HepG2 (cell line): ENCODE measurements around the gene CCN6. TPM values are rescaled to one million over a fixed set of nuclear protein-coding genes. Genes with fewer than 3 reads are reported as not detected.

Experiments used
- ATAC-seq: fragments of 200-7000 bp; cut with Tn5 transposase; 3 replicates; pipeline ENCODE4 v1.9.1; 2020; ENCODE audit warnings: mild to moderate bottlenecking, moderate library complexity
- BruUV-seq: library from RNA; stranded (reverse); fragments of 400-500 nt; replicated peaks from 2 replicates; lab custom pipeline; 2021; lab: Mats Ljungman, UMichigan
- CTCF ChIA-PET: fragments of 300-600 bp; formaldehyde crosslinking; extraction: SDS; loops from one replicate; lab custom pipeline; 2021; ENCODE audit warnings: low total read pairs, inconsistent platforms, low intra/inter-chr PET ratio; lab: Yijun Ruan, JAX
- POLR2A ChIA-PET: fragments of 350-600 bp; sonication (Branson Sonifier 250); formaldehyde crosslinking; loops from one replicate; lab custom pipeline; 2020; ENCODE audit warnings: antibody characterized with exemption, inconsistent platforms; lab: Yijun Ruan, JAX
- DNase-seq: peaks from one replicate; pipeline ENCODE4 v3.0.0-alpha.2; 2015; ENCODE audit warnings: low spot score
- FAIRE-seq: peaks from 3 replicates; lab custom pipeline; 2011; peaks lifted over from hg19 to GRCh38; lab: Jason Lieb, UNC
- H2AFZ ChIP-seq: one replicate; pipeline ENCODE4 v1.6.1; 2011; ENCODE audit warnings: low read length, inconsistent platforms
- H3K27ac ChIP-seq: fragments of 300-600 bp; 3 replicates; pipeline ENCODE4 v1.8.0; 2011; ENCODE audit warnings: mixed run types, mild to moderate bottlenecking, mixed read lengths, low read length, inconsistent platforms; ENCODE audit not compliant: insufficient read depth; ENCODE audit errors: extremely low read length
- H3K27me3 ChIP-seq, 2 experiments: fragments of 200-600 bp in 1 of 2; 2 replicates in 1 of 2; 3 replicates in 1 of 2; pipeline versions ENCODE4 v1.6.0 to v1.8.0; 2011; ENCODE audit warnings: low read length in 2 of 2, mild to moderate bottlenecking in 2 of 2, moderate library complexity in 2 of 2, inconsistent platforms in 1 of 2; ENCODE audit not compliant: insufficient read depth in 2 of 2, control insufficient read depth in 1 of 2
- H3K36me3 ChIP-seq, 2 experiments: fragments of 200-600 bp in 1 of 2; replicated peaks in 1 of 2; 2 replicates in 1 of 2; 3 replicates in 1 of 2; pipeline versions ENCODE4 v1.5.1 to v1.8.0; 2011; ENCODE audit warnings: low read length in 2 of 2, inconsistent platforms in 1 of 2; ENCODE audit not compliant: insufficient read depth in 2 of 2, control insufficient read depth in 1 of 2
- H3K4me1 ChIP-seq: 2 replicates; pipeline ENCODE4 v1.5.1; 2012; ENCODE audit warnings: low read length, inconsistent platforms; ENCODE audit not compliant: insufficient read depth
- H3K4me2 ChIP-seq: 2 replicates; pipeline ENCODE4 v1.6.0; 2011; ENCODE audit warnings: low read depth, low read length, inconsistent platforms
- H3K4me3 ChIP-seq, 3 experiments: fragments of 200-600 bp in 1 of 3; sonication (generic), shearing (Covaris generic) in 1 of 3; replicated peaks in 1 of 3; 2 replicates each; pipeline ENCODE4 v1.5.1; 2011 to 2016; ENCODE audit warnings: low read length in 3 of 3, inconsistent platforms in 2 of 3, low read depth in 2 of 3, mild to moderate bottlenecking in 2 of 3, control low read depth in 1 of 3, mixed read lengths in 1 of 3; ENCODE audit not compliant: insufficient read depth in 1 of 3
- H3K79me2 ChIP-seq: one replicate; pipeline ENCODE4 v1.6.1; 2011; ENCODE audit warnings: low read length, inconsistent platforms; ENCODE audit not compliant: insufficient read depth
- H3K9ac ChIP-seq: 2 replicates; pipeline ENCODE4 v1.6.0; 2011; ENCODE audit warnings: mild to moderate bottlenecking, low read depth, low read length, inconsistent platforms; ENCODE audit not compliant: insufficient read depth
- H3K9me3 ChIP-seq: 2 replicates; pipeline ENCODE4 v1.5.1; 2012; ENCODE audit warnings: mild to moderate bottlenecking, low read length
- H4K20me1 ChIP-seq: 2 replicates; pipeline ENCODE4 v1.6.0; 2011; ENCODE audit warnings: inconsistent platforms, mild to moderate bottlenecking, low read length, moderate library complexity; ENCODE audit not compliant: insufficient read depth
- CENPX ChIP-seq: sonication (generic); formaldehyde crosslinking; IDR thresholded peaks from 2 replicates; pipeline ENCODE4 v1.9.0; 2021; ENCODE audit warnings: mild to moderate bottlenecking, missing genetic modification reagents, moderate library complexity
- ELF4 ChIP-seq: sonication (generic); formaldehyde crosslinking; IDR thresholded peaks from 2 replicates; pipeline ENCODE4 v1.5.0; 2020; ENCODE audit warnings: missing genetic modification reagents, mild to moderate bottlenecking, moderate library complexity, borderline replicate concordance
- FOXP1 ChIP-seq, 2 experiments: fragments of 450-650 bp in 1 of 2; IDR thresholded peaks; 2 replicates each; pipeline ENCODE4 v1.6.1; 2017 to 2018; ENCODE audit warnings: antibody characterized with exemption in 1 of 2
- PCBP2 ChIP-seq: fragments of 200-400 bp; formaldehyde crosslinking; optimal IDR thresholded peaks from 2 replicates; pipeline ENCODE3; 2018; ENCODE audit warnings: low read length, low read depth; ENCODE audit not compliant: poor library complexity, severe bottlenecking
- PRDM10 ChIP-seq: sonication (generic); formaldehyde crosslinking; IDR thresholded peaks from 2 replicates; pipeline ENCODE4 v1.4.0; 2020; ENCODE audit warnings: low read depth, missing genetic modification reagents
- SMARCE1 ChIP-seq: fragments of 450-650 bp; IDR thresholded peaks from 2 replicates; pipeline ENCODE4 v1.6.1; 2017; ENCODE audit warnings: borderline replicate concordance
- SOX5 ChIP-seq: IDR thresholded peaks from 2 replicates; pipeline ENCODE4 v1.6.1; 2016; ENCODE audit warnings: borderline replicate concordance
- YEATS4 ChIP-seq: sonication (generic); formaldehyde crosslinking; IDR thresholded peaks from 2 replicates; pipeline ENCODE4 v1.4.0; 2020; ENCODE audit warnings: missing genetic modification reagents, borderline replicate concordance
- ZBTB25 ChIP-seq: IDR thresholded peaks from 2 replicates; pipeline ENCODE4 v1.6.1; 2018; ENCODE audit warnings: missing genetic modification reagents
- ZBTB34 ChIP-seq: sonication (generic); formaldehyde crosslinking; IDR thresholded peaks from 2 replicates; pipeline ENCODE4 v1.8.0; 2022; ENCODE audit warnings: mild to moderate bottlenecking, missing genetic modification reagents
- ZNF260 ChIP-seq: sonication (generic); formaldehyde crosslinking; IDR thresholded peaks from 2 replicates; pipeline ENCODE4 v1.4.0; 2020; ENCODE audit warnings: missing genetic modification reagents, low read depth, mild to moderate bottlenecking, borderline replicate concordance
- ZNF446 ChIP-seq: sonication (generic); formaldehyde crosslinking; IDR thresholded peaks from 2 replicates; pipeline ENCODE4 v1.5.0; 2020; ENCODE audit warnings: mild to moderate bottlenecking, missing genetic modification reagents
- ZNF556 ChIP-seq: sonication (generic); formaldehyde crosslinking; IDR thresholded peaks from 2 replicates; pipeline ENCODE4 v1.4.0; 2020; ENCODE audit warnings: mild to moderate bottlenecking, missing genetic modification reagents, borderline replicate concordance
- ZNF782 ChIP-seq: sonication (generic); formaldehyde crosslinking; IDR thresholded peaks from 2 replicates; pipeline ENCODE4 v1.4.0; 2020; ENCODE audit warnings: missing genetic modification reagents, mild to moderate bottlenecking, borderline replicate concordance
- WGBS: methylation state at CpG from one replicate; pipeline ENCODE4 v1.1.6; 2017; ENCODE audit warnings: low lambda C conversion rate; 5-methylcytosine and 5-hydroxymethylcytosine counted together
- in situ Hi-C: cut with HindIII; loops from 2 replicates; pipeline ENCODE4 v1.10.0; 2017; ENCODE audit warnings: low pct_unique_long_range_greater_than_20kb; ENCODE audit not compliant: extremely low pct_ligation_motif_present
- intact Hi-C: fragments of 100-400 bp; cut with micrococcal nuclease; formaldehyde crosslinking; loops from one replicate; pipeline ENCODE4 v1.10.0; 2022; ENCODE audit not compliant: unreplicated experiment
- polyA plus RNA-seq, 8 experiments: library from polyadenylated mRNA; depleted of rRNA in 3 of 8; stranded (reverse) in 7 of 8; unstranded in 1 of 8; fragments of >200 nt; fragmentation: Illumina TruSeq in 4 of 8; extraction: Trizol in 4 of 8; gene quantifications; 2 replicates each; pipeline versions ENCODE4 v1.2.1 to v1.2.3, GENCODE V29; 2011 to 2016; ENCODE audit warnings: low read depth in 4 of 8, missing spikeins in 1 of 8, mixed read lengths in 1 of 8; ENCODE audit not compliant: insufficient read depth in 1 of 8
- total RNA-seq, 5 experiments: library from RNA; depleted of rRNA; stranded (reverse); fragments of >200 nt; fragmentation: Illumina TruSeq; extraction: Trizol; gene quantifications; 2 replicates each; pipeline ENCODE4 v1.2.3, GENCODE V29; 2016; ENCODE audit warnings: low read depth in 1 of 5

Gene CCN6
- total and polyA plus RNA-seq, 2 of the 13 experiments (the other 11 are each of a cell fraction or from before 2014, with no cell fraction given): not detected

GRCh38 chr6:112096901-112097300 is 43.0 kb downstream of the CCN6 start (continued):
- TF ChIP-seq PRDM10 (CRISPR knock-in tag): no peak
- TF ChIP-seq, all 625 proteins: peak for 0

- Histone ChIP-seq H3K4me3 (no peak overlapping the region), H3K79me2 (no peaks in the 10 kb centered on the region), H3K27me3 (no peaks in the 10 kb centered on the region), H3K36me3 (no peaks in the 10 kb centered on the region), H2AFZ (no peak overlapping the region), H4K20me1 (no peaks in the 10 kb centered on the region; the same call in 1 of the 2 replicates), H3K4me2 (no peak overlapping the region), H3K4me1 (no peaks in the 10 kb centered on the region), H3K9me3 (no peaks in the 10 kb centered on the region), H3K9ac (no peak overlapping the region), H3K27ac (no peak overlapping the region)
- intact Hi-C loops (no loop called here), in situ Hi-C loops (no loop called here)
- no peak for ATAC-seq
- DNase-seq: no peak
- CTCF ChIA-PET: no interaction called here
- POLR2A ChIA-PET: no interaction called here
- BruUV-seq: no TSS peak
- TF ChIP-seq YEATS4 (no peak), ZNF556 (CRISPR knock-in tag) (no peak), ZBTB34 (CRISPR knock-in tag) (no peak), CENPX (CRISPR knock-in tag) (no peak), ZNF446 (CRISPR knock-in tag) (no peak), PCBP2 (no peak), ZNF782 (CRISPR knock-in tag) (no peak), ZNF260 (CRISPR knock-in tag) (no peak), ELF4 (CRISPR knock-in tag) (no peak), SMARCE1 (no peak), FOXP1 (IDR thresholded peaks at IDR 0.05) (no peak), FOXP1 (CRISPR knock-in tag; IDR thresholded peaks at IDR 0.05) (no peak), SOX5 (CRISPR knock-in tag) (no peak), ZBTB25 (CRISPR knock-in tag) (no peak)
- FAIRE-seq: no peak
- 94% methylated on average over 4 of the region's 4 CpGs for WGBS
Observed at GRCh38 chr6:112100561-112100960, 46.7 kb downstream of the CCN6 start.
